ENCODE data around the gene ENTREP3.

- TF ChIP-seq CTCF (conservative IDR thresholded peaks at IDR 0.05; ENCODE audit: low read length) (no peak), EZH2phosphoT487 (IDR thresholded peaks at IDR 0.05; ENCODE audit: borderline replicate concordance, low read depth, low read length) (no peak)
Observed at GRCh38 chr1:155200920-155201319, 54.4 kb downstream of the ENTREP3 start.
